SKM-1 treated with dmso at 0.1 percent for 144 hours (cell line): Measurements from ENCODE around the gene FRZB.
"Not testable (repeated sequence)": the region's sequence is repeated elsewhere in the genome, so short reads cannot be mapped to it uniquely, and the experiment has no call there.

Experiments used
- DNase-seq: peaks from one replicate; lab custom pipeline; 2025; ENCODE audit not compliant: unreplicated experiment; lab: John Stamatoyannopoulos, UW

Gene FRZB

DNA sequence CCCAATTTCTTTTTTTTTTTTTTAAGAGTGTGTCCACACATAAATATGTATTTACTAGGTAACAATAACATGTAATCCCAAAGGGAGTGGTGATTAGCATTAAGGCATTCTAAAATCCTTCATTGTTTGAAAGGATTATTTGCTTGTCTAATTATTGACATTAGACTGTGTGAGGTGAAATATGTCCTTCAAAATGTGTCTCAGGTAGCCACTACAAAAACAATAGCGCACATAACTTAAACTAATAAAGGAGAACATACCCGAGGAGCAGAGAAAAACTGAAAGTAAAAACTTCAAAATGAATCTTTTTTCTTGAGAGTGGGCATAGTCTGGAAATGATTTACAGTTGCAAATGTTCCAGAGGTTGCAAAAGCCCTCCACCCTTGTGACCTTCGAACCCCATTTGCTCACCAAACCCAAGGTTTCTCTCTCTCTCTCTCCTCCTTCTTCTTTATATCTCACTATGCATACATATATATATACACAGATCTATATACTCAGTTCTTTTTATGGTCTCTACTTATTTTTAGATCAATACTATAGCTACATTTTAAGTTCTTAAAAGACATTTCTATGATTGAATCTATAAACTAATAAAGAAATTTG, 24.4 kb upstream of the FRZB start:
- DNase-seq, result no peak

DNA sequence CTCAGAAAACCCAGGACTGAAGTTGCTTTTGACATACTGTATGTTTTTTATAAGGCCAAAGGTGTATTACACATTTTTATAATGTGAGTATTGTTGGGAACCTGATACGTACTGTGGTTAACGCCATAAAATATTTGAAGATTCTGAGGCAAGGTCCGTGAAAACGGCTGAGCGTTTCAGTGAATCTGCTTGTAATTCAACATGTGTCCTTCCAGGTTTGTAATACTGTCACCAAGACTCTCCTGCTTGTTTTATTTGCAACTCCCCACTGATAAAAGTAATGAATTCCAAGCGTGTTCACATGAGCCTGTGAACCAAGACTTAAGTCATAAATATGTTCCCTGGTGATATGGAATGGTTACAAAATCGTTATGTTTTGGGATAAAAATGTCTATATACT, 23.9 kb upstream of the FRZB start:
- DNase-seq, result no peak

DNA sequence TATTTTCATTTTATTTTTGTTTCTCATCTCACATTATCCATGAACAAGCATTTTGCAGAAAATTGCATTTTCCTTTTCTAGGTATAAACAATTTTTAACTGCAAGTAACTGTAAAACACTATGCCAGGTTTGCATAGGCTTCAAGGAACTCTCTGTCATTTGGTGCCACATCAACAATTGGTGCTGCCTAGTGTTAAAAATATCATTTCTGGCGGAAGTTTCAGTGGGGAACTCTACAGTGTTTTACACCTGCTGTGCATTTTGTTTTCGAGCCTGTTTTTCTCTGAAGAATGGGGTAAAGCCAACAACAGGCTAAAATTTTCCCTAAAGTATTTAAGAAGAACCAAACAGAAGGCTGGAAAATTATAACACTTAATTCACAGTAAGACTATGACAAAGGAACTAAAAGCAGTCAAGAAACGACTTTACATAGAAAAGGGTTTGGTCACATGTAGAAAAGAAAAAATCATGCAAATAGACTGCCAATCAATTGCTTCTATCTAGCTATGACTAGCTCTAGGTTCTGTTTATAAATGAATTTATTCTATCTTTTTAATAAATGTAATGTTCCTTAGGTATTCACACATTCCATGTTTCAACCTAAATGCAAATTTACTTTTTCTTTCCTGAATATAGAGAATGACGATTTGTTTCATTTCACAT, 21.4 kb upstream of the FRZB start:
- no peak for DNase-seq

- DNase-seq, result no peak
Measured at GRCh38 chr2:182887093-182887492, 20.7 kb upstream of the FRZB start.

DNA sequence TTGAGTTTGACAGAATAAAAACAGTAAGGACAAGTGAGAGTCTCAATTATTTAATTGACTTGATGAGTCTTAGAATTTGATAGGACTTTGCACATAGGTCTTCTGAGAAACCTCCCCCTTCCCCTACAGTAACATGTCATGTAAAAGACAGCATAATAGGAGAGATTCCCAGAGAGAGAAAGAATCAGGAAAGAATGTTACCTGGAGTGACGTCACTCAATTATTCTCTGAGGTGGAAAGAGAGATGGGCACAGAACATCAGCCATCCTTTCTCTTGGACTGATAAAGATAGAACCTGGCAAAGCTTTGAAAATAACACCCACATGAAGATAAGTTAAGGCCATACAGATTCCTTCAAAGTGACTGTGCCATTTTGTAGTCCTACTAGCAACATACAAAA, 19.3 kb upstream of the FRZB start:
- DNase-seq, result no peak

- DNase-seq, result no peak
Measured at GRCh38 chr2:182883451-182883850, 17.0 kb upstream of the FRZB start.

DNA sequence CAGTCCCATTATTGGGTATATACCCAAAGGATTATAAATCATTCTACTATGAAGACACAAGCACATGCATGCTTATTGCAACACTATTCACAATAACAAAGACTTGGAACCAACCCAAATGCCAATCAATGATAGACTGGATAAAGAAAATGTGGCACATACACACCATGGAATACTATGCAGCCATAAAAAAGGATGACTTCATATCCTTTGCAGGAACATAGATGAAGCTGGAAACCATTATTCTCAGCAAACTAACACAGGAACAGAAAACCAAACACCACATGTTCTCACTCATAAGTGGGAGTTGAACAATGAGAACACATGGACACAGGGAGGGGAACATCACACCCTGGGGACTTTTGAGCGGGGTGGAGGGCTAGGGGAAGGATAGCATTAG, 13.7 kb upstream of the FRZB start:
- not testable (repeated sequence) for DNase-seq

GRCh38 chr2:182876653-182877052, 10.2 kb upstream of the FRZB start:
- not testable (repeated sequence) for DNase-seq

GRCh38 chr2:182870227-182870626, 3.8 kb upstream of the FRZB start:
- DNase-seq, result no peak

DNA sequence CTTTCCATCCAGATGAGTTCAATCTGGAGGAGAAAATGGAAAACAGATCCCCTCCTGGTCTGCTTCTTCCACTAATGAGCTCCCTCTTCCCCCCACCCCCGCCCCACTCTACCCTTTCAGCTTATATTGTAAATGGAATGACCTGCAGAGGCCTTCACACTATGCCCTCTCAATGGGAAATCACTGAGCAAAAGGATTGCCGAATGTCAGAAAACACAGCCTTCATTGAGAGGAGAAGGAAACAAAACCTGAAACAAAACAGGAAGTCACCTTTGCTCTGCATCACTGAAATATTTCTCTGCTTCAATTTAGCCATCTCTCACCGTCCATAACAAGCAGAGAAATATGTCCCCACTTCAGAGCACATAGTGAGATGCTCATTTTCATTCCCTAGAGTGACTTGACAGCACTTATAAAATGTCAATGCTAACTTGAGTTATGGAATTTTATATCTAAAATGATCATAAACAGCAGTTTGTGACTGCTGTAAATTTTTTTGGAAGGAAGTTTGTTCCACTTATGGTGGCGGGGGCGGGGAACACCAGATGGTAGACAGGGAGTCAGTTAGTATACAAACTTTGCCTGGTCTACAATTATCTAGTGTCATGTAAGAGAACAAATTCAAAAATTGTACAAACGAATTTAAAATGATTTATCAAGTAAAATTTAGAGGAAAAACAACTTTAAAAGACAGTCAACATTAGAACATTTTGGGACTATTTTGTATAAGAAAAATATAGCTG, 1.8 kb upstream of the FRZB start:
- DNase-seq, result no peak

- no peak for DNase-seq
Measured at GRCh38 chr2:182867426-182868053, 1.1 kb upstream of the FRZB start.

DNA sequence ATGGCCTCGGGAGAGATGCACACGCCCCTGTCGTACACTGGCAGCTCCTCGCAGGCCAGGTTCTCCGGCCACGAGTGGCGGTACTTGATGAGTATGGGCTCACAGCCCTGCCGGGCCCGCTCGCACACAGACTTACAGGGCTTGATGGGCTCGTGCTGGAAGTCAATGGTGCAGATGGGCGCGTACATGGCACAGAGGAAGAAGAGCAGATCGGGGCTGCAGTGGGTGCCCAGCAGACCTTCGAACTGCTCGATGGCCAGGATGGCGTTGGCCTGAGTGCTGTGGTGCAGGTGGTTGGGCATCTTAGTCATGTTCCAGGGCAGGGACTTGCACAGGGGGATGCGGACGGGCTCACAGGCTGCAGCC, 359 bp downstream of the FRZB start:
- DNase-seq, result no peak

DNA sequence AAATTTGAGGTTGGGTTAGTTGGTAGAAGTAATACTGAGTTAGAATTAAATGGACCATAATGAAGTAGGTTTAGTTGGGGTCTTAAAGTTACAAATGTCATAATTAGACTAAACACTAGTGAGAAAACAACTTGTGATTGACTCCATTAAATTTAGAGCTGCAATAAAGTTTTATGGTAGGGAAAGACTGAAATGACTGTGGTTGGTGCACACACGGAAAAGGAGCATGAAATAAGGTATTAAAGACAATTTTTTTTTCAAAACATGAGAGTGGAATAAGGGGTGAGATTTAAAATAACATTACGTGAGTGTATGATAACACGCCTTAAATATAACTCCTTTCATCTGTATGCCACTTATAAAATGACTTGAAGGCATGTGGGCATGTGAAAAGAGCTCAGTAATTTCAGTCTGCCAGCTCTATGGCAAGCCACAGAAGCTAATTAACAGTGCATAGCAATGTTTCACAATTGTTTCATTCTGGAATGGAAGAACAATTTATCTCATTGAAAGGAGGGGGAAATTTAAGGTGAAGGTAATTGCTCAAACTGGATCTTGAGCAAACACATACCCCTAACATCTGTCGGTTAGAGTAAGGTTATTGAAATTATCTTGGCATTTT, 1.4 kb downstream of the FRZB start:
- no peak for DNase-seq

GRCh38 chr2:182863642-182864041, 2.8 kb downstream of the FRZB start:
- DNase-seq, result no peak

DNA sequence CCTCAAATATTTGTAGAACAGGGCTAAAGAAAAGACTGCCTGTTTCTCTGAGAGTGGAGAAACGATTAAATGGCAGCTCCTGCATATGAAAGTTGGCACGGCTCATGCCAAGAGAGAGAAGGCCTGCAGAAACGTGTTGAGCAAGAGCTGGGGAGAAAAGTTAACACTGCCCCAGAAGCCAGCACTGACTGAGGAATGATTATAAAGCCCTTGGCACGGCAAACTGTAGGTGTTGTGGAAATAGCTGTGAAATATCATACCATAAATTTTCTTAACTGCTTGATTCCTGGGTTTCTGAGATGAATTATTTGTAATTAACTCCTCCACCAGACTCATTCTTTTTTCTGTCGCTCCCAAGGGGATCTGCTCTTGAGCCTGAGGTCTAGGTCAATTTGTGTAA, 4.3 kb downstream of the FRZB start:
- DNase-seq, result no peak

DNA sequence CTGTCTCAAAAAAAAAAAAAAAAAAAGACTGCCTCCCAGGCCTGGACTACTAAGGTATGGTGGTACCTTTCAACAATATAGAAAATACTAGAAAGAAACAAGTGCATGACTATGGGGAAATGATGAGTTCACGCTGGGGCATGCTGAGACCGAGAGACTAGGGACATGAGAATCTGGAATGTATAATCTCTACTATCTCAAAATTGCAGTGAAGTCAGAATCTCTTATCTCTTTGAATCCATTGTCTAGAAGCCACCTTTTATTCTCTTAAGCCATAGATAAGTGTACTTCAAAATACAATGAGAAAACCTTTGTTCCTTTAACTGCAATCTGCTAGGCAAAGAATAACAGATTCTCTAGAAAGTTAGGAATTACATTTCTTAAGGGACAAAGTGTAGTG, 5.6 kb downstream of the FRZB start:
- DNase-seq, result no peak

GRCh38 chr2:182858671-182859070, 7.8 kb downstream of the FRZB start:
- no peak for DNase-seq

DNA sequence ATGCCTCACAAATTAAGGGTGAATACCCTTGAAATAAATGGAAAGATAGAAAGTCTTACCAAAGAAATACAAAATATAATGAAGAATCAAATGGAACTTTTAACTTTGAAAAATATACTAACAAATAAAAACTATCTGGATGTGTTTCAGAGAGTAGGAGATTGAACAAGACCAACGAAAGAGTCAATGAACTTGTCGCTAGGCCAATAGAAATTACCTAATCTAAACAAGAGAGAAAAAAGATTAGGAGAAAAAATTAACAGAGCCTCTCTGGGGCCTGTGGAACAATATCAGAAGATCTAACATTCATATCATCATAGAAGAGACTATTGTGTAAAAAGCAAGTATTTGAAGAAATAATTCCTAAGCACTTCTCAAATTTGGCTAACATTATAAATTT, 11.1 kb downstream of the FRZB start:
- no peak for DNase-seq

DNA sequence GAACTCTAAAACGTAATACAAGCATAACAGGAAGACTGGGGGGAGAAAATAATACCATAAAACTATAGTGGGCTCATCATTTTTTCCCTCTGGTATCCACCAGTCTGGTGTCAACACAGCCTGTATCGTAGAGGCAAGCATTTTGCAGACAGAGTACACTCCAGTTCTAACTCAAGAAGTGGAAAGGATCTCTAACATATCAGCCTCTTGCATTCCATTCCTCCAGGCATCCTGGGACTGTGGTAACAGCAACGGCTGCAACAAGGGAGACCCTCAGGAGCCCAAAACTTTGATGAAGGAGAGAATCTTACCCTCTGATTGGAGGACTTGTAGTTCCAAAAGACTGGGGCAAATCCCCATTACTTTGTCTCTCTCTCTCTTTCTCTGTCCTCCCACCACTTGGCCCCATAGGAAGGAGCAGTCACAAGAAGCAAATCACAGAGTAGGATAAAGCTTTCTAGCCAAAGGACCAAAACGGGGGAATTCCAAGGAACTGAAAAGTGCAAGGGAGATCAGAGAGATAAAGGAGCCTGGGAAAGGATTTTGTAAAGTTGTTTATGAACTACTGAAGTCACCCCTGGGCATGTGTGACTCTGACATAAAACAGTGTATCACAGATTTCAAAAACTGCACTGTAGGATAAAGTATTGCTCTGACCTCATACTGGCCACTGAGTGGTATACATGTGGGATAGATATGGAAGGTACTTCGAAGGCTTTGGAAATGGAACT, 11.9 kb downstream of the FRZB start:
- DNase-seq, result no peak

DNA sequence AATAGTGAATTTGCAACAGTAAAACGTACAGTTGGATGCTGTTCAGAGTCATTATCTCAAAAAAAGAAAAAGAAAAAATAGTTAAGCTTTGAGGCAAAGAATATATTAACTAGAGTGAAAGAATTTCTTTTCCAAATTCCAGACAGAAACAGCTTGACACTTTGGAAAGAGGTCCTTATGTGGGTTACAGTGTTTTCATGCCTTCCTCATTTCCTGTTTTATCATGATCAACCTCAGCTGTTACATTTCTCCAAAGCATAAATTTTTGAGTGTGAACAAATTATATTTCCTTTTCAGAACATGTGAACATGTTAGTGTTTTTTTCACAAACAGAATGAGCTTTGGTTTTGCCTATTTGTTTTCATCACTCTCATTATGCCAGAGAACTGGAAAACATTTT, 13.6 kb downstream of the FRZB start:
- DNase-seq, result no peak

GRCh38 chr2:182852090-182852489, 14.3 kb downstream of the FRZB start:
- no peak for DNase-seq
